Stimulated activated naive CD4-positive, alpha-beta T cell treated with Interleukin-2 at 50 U/mL for 16 hours (primary cell): ENCODE data around the gene ZNF727.
"Not testable (repeated sequence)": the region's sequence is repeated elsewhere in the genome, so short reads cannot be mapped to it uniquely, and the experiment has no call there.

ENCODE experiments used
- DNase-seq: peaks from one replicate; lab custom pipeline; 2025; lab: John Stamatoyannopoulos, UW

ZNF727 gene

DNA sequence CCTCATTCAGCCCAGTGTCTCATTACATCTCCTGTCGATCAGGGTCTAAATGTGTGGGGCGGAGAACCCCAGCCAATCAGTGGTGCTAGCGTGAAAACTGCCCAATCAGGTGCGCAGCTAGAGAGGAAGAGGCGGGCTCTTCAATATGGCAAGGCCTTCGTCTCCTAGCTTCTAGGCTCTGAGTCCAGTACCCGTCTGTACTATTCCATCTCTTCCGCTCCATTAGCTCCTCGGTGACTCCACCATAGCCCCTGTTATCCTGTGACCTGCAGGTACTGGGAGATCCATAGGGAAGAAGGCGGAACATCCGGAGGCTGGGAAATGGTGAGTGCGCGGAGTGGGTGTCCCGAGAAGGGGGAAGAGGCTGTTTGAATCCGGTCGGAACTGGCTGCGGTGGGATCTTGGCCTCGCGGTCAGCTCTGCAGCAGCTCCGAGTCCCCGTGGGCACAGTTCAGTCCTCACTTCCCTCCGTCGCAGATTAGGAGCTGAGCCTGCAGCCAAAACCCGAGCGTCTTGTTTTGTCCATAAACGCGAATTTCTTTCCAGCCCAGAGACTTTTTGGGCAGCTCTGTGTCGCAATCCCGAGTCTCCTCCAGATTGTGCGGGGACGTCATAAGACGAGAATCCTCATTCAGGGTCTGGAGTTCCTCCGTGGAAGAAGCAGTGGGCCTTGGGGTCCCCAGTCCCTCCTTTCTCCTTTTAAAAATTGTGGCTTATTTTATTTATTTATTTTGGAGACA, at the start of gene ZNF727:
ZNF727 (plus strand) TSS at position 134 of the 740 bp plus-strand sequence; CDS start at position 322, 188 bp downstream.
- no peak for DNase-seq

GRCh38 chr7:63998549-63998948, 46.7 kb upstream of the ZNF727 start, which contains the start of gene ZNF722:
Gene ZNF722, plus strand, starts transcription at chr7:63998849. Its CDS starts 113 bp downstream, at chr7:63998962.
- DNase-seq: no peak

GRCh38 chr7:64015496-64015895, 29.7 kb upstream of the ZNF727 start:
- DNase-seq: not testable (repeated sequence)

GRCh38 chr7:64035388-64035787, 9.8 kb upstream of the ZNF727 start:
- no peak for DNase-seq

DNA sequence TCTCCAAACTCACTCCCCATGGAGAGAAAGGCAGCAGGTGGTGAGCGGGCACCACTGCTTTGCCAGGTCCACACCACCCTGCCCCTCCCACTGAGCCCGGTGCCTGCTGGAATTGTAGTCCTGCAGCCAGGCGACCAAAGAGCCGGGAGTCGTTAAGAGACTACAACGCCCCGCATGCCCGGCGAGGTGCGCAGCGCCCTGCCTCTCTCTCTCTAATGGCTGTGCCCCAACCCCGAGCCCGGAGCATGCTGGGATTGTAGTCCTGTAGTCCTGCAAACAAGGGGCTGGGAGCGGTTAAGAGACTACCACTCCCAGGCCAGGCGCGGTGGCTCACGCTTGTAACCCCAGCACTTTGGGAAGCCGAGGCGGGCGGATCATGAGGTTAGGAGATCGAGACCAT, 8.1 kb upstream of the ZNF727 start:
- no peak for DNase-seq

DNA sequence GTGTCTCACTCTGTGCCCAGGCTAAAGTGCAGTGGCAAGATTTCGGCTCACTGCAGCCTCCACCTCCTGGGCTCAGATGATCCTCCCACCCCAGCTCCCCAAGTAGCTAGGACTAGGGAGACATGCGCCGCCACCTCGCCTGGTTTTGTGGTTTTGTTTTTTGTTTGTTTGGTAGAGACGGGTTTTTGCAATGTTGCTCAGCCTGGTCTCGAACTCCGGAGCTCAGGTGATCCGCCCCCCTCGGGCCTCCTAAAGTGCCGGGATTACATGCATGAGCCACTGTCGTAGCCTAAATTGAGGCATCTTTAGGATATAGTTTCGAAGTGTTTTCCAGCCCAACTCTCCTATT, 781 bp downstream of the ZNF727 start:
- no peak for DNase-seq

DNA sequence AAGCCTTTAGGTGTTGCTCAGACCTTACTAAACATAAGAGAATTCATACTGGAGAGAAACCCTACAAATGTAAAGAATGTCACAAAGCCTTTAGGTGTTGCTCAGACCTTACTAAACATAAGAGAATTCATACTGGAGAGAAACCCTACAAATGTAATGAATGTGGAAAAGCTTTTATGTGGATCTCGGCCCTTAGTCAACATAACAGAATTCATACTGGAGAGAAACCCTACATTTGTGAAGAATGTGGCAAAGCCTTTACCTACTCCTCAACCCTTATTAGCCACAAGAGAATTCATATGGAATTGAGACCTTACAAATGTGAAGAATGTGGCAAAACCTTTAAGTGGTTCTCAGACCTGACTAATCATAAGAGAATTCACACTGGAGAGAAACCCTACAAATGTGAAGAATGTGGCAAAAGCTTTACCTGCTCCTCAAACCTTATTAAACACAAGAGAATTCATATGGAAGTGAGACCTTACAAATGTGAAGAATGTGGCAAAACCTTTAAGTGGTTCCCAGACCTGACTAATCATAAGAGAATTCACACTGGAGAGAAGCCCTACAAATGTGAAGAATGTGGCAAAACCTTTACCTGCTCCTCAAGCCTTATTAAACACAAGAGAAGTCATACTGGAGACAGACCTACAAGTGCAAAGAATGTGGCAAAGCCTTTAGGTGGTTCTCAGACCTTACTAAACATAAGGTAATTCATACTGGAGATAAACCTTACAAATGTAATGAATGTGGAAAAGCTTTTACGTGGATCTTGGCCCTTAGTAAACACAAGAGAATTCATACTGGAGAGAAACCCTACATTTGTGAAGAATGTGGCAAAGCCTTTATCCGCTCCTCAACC, 32.8 kb downstream of the ZNF727 start:
- not testable (repeated sequence) for DNase-seq

DNA sequence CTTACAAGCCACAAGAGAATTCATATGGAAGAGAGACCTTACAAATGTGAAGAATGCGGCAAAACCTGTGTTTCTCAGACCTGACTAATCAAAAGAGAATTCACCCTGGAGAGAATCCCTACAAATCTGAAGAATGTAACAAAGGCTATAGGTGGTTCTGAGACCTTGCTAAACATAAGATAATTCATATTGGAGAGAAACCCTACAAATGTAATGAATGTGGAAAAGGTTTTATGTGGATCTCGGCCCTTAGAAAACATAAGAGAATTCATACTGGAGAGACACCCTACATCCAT, 33.4 kb downstream of the ZNF727 start:
- no peak for DNase-seq

DNA sequence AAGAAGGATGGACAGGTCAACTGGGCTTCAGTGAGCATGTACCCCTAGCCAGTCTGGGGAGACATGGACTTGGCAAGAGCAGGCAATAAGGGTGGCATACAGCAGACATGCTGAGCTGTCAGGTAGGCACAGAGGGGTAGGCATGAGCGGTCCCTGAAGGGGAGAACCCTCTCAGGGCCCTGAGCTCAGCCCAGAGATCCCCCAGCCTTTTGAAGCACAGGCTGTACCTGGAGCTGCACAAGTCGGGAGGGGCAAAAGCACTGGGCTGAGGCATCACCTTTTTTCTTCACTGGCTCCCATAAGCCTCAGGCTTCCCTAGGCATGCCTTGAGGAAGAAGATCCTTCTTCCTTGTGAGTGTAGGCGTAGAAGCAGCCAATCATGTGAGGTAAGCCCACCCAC, 42.3 kb downstream of the ZNF727 start:
- DNase-seq: no peak

- DNase-seq: not testable (repeated sequence)
Measured at GRCh38 chr7:64088863-64089262, 43.6 kb downstream of the ZNF727 start.
